Measurements from ENCODE around the gene TBX4. TPM values are rescaled to one million over a fixed set of nuclear protein-coding genes. Genes with fewer than 3 reads are reported as not detected.

The TBX4 gene
- total and polyA plus RNA-seq, 4 donors, result not detected

- TF ChIP-seq GABPA (IDR thresholded peaks at IDR 0.05 in 1 of 2, conservative IDR thresholded peaks at IDR 0.05 in 1 of 2) (no peak), TAF1 (conservative IDR thresholded peaks at IDR 0.05) (no peak), YY1 (IDR thresholded peaks at IDR 0.05) (no peak), NR2F2 (IDR thresholded peaks at IDR 0.05) (no peak), EGR1 (IDR thresholded peaks at IDR 0.05; ENCODE audit: low read depth in 2 of 2) (no peak), ATF3 (IDR thresholded peaks at IDR 0.05) (no peak), HNF4G (IDR thresholded peaks at IDR 0.05) (no peak), RAD21 (IDR thresholded peaks at IDR 0.05) (no peak), FOXA1 (IDR thresholded peaks at IDR 0.05) (no peak), HNF4A (conservative IDR thresholded peaks at IDR 0.05) (no peak), RXRA (IDR thresholded peaks at IDR 0.05) (no peak), FOXA2 (IDR thresholded peaks at IDR 0.05) (no peak), JUND (IDR thresholded peaks at IDR 0.05) (no peak), ZBTB33 (IDR thresholded peaks at IDR 0.05) (no peak), SP1 (IDR thresholded peaks at IDR 0.05) (no peak), CTCF (IDR thresholded peaks at IDR 0.05; ENCODE audit: low read depth, low read length, missing input control) (no peak)
- no peaks in the 10 kb centered on the region for H3K9me3 ChIP-seq (ENCODE audit: control insufficient read depth in 4 of 4, low read length in 3 of 4)
- H3K4me1 ChIP-seq (ENCODE audit: control insufficient read depth in 4 of 4, insufficient read depth in 4 of 4, low read length in 3 of 4), result peaks cover 0 to under 1% (median 0%) of the 10 kb centered on the region in 4 donors
- DNase-seq (ENCODE audit: low spot score), result no peak
- no peak overlapping the region for H3K27ac ChIP-seq (ENCODE audit: low read depth in 1 of 2, low read length in 2 of 2)
- no peak overlapping the region for H3K9ac ChIP-seq (ENCODE audit: low read depth in 1 of 2, low read length in 2 of 2)
- WGBS, result 94% methylated on average over 5 of the region's 5 CpGs
- H3K27me3 ChIP-seq (ENCODE audit: control insufficient read depth in 4 of 4, insufficient read depth in 4 of 4, low read length in 3 of 4), result peaks cover 0 to 4% (median 0%) of the 10 kb centered on the region in 4 donors
- no peak overlapping the region for H3K4me3 ChIP-seq (ENCODE audit: low read depth in 1 of 3, low read length in 3 of 3)
- H3K36me3 ChIP-seq (ENCODE audit: control insufficient read depth in 4 of 4, insufficient read depth in 3 of 4, low read depth in 1 of 4, low read length in 3 of 4), result no peaks in the 10 kb centered on the region
Measured at GRCh38 chr17:61481421-61481820, 29.2 kb downstream of the TBX4 start.

GRCh38 chr17:61482467-61482866 is 30.2 kb downstream of the TBX4 start:
- Histone ChIP-seq H3K9ac (ENCODE audit: low read depth in 1 of 2, low read length in 2 of 2) (no peak overlapping the region), H3K36me3 (ENCODE audit: control insufficient read depth in 4 of 4, insufficient read depth in 3 of 4, low read depth in 1 of 4, low read length in 3 of 4) (no peaks in the 10 kb centered on the region), H3K4me3 (ENCODE audit: low read depth in 1 of 3, low read length in 3 of 3) (no peak overlapping the region), H3K27ac (ENCODE audit: low read depth in 1 of 2, low read length in 2 of 2) (no peak overlapping the region), H3K4me1 (ENCODE audit: control insufficient read depth in 4 of 4, insufficient read depth in 4 of 4, low read length in 3 of 4) (peaks cover 0 to 1% (median 0%) of the 10 kb centered on the region in 4 donors), H3K27me3 (ENCODE audit: control insufficient read depth in 4 of 4, insufficient read depth in 4 of 4, low read length in 3 of 4) (no peaks in the 10 kb centered on the region), H3K9me3 (ENCODE audit: control insufficient read depth in 4 of 4, low read length in 3 of 4) (no peaks in the 10 kb centered on the region)
- 93% methylated on average over 8 of the region's 8 CpGs for WGBS
- DNase-seq (ENCODE audit: low spot score), result no peak
- no peak for TF ChIP-seq FOXA1 (IDR thresholded peaks at IDR 0.05)
- no peak for TF ChIP-seq TAF1 (conservative IDR thresholded peaks at IDR 0.05)
- no peak for TF ChIP-seq YY1 (IDR thresholded peaks at IDR 0.05)
- TF ChIP-seq MAX (IDR thresholded peaks at IDR 0.05), result no peak
- TF ChIP-seq RAD21 (IDR thresholded peaks at IDR 0.05), result no peak

All from liver (tissue), 9 donors.